ENCODE results near the gene UBE2M.
"Not testable (repeated sequence)": the region's sequence is repeated elsewhere in the genome, so short reads cannot be mapped to it uniquely, and the experiment has no call there.

UBE2M gene

GRCh38 chr19:58558066-58558622 is at the start of gene UBE2M:
Gene UBE2M (minus strand): TSS chr19:58558611. CDS start chr19:58558381, 230 bp downstream.
- H3K9me3 Mint-ChIP-seq = no peaks in the 10 kb centered on the region
- H3K27ac Mint-ChIP-seq = peak within 1 kb of the TSS; percentile 99
- H3K36me3 Mint-ChIP-seq (ENCODE audit: low read depth) = peaks cover 63% of the 10 kb centered on the region
- H3K4me1 Mint-ChIP-seq (ENCODE audit: low read depth) = peaks cover 85% of the 10 kb centered on the region
- peaks cover 30% of the 10 kb centered on the region for H3K27me3 Mint-ChIP-seq
- peak within 1 kb of the TSS; percentile 94 for H3K4me3 Mint-ChIP-seq
- intact Hi-C loops (cut with micrococcal nuclease) = loop anchor here (1.0 to 2.0 kb wide), 2 partner anchors 13 to 38 kb away; partner anchors contain the start of gene TRIM28

GRCh38 chr19:58607213-58607612 is 48.8 kb upstream of the UBE2M start:
- H3K4me1 Mint-ChIP-seq (ENCODE audit: low read depth); H3K9me3 Mint-ChIP-seq; H3K27me3 Mint-ChIP-seq; intact Hi-C loops (cut with micrococcal nuclease); H3K36me3 Mint-ChIP-seq (ENCODE audit: low read depth); H3K27ac Mint-ChIP-seq; H3K4me3 Mint-ChIP-seq: not testable (repeated sequence)

- H3K36me3 Mint-ChIP-seq (ENCODE audit: low read depth); H3K9me3 Mint-ChIP-seq; H3K4me1 Mint-ChIP-seq (ENCODE audit: low read depth); H3K4me3 Mint-ChIP-seq; H3K27me3 Mint-ChIP-seq; H3K27ac Mint-ChIP-seq; intact Hi-C loops (cut with micrococcal nuclease): not testable (repeated sequence)
These were observed 48.0 kb upstream of the UBE2M start for GRCh38 chr19:58606251-58606896.

- intact Hi-C loops (cut with micrococcal nuclease) = no loop called here
These were observed 27.8 kb upstream of the UBE2M start for GRCh38 chr19:58586133-58586765.

GRCh38 chr19:58585442-58586132 is 27.2 kb upstream of the UBE2M start:
- Mint-ChIP-seq H3K4me1 (ENCODE audit: low read depth) (peaks cover 10% of the 10 kb centered on the region), H3K27me3 (no peaks in the 10 kb centered on the region), H3K9me3 (no peaks in the 10 kb centered on the region), H3K27ac (no peak overlapping the region), H3K4me3 (no peak overlapping the region), H3K36me3 (ENCODE audit: low read depth) (peaks cover 45% of the 10 kb centered on the region)
- intact Hi-C loops (cut with micrococcal nuclease) = no loop called here

More at GRCh38 chr19:58586133-58586765, 27.8 kb upstream of the UBE2M start:
- no peaks in the 10 kb centered on the region for H3K9me3 Mint-ChIP-seq
- H3K4me1 Mint-ChIP-seq (ENCODE audit: low read depth) = peaks cover 3% of the 10 kb centered on the region
- no peak overlapping the region for H3K27ac Mint-ChIP-seq
- peaks cover 42% of the 10 kb centered on the region for H3K36me3 Mint-ChIP-seq (ENCODE audit: low read depth)
- no peak overlapping the region for H3K4me3 Mint-ChIP-seq
- no peaks in the 10 kb centered on the region for H3K27me3 Mint-ChIP-seq

- Mint-ChIP-seq H3K4me1 (ENCODE audit: low read depth) (peaks cover 14% of the 10 kb centered on the region), H3K9me3 (no peaks in the 10 kb centered on the region), H3K27me3 (no peaks in the 10 kb centered on the region), H3K4me3 (no peak overlapping the region), H3K36me3 (ENCODE audit: low read depth) (peaks cover 45% of the 10 kb centered on the region), H3K27ac (no peak overlapping the region)
- intact Hi-C loops (cut with micrococcal nuclease) = no loop called here
These were observed 26.4 kb upstream of the UBE2M start for GRCh38 chr19:58584498-58585441.

- H3K27me3 Mint-ChIP-seq = no peaks in the 10 kb centered on the region
- peaks cover 32% of the 10 kb centered on the region for H3K4me1 Mint-ChIP-seq (ENCODE audit: low read depth)
- no peak overlapping the region for H3K4me3 Mint-ChIP-seq
- H3K9me3 Mint-ChIP-seq = no peaks in the 10 kb centered on the region
- H3K27ac Mint-ChIP-seq = no peak overlapping the region
- intact Hi-C loops (cut with micrococcal nuclease) = no loop called here
- H3K36me3 Mint-ChIP-seq (ENCODE audit: low read depth) = peaks cover 59% of the 10 kb centered on the region
These were observed 24.6 kb upstream of the UBE2M start for GRCh38 chr19:58582985-58583384.

- Mint-ChIP-seq H3K4me1 (ENCODE audit: low read depth) (peaks cover 39% of the 10 kb centered on the region), H3K9me3 (no peaks in the 10 kb centered on the region), H3K27ac (peak overlapping the region; percentile 75), H3K4me3 (no peak overlapping the region), H3K27me3 (no peaks in the 10 kb centered on the region), H3K36me3 (ENCODE audit: low read depth) (peaks cover 70% of the 10 kb centered on the region)
- intact Hi-C loops (cut with micrococcal nuclease) = no loop called here
These were observed 23.1 kb upstream of the UBE2M start for GRCh38 chr19:58581227-58582141.

GRCh38 chr19:58579473-58580142 is 21.2 kb upstream of the UBE2M start:
- no peaks in the 10 kb centered on the region for H3K27me3 Mint-ChIP-seq
- H3K4me3 Mint-ChIP-seq = no peak overlapping the region
- intact Hi-C loops (cut with micrococcal nuclease) = no loop called here
- peaks cover 56% of the 10 kb centered on the region for H3K36me3 Mint-ChIP-seq (ENCODE audit: low read depth)
- no peaks in the 10 kb centered on the region for H3K9me3 Mint-ChIP-seq
- H3K27ac Mint-ChIP-seq = no peak overlapping the region
- H3K4me1 Mint-ChIP-seq (ENCODE audit: low read depth) = peaks cover 44% of the 10 kb centered on the region

- intact Hi-C loops (cut with micrococcal nuclease) = no loop called here
- Mint-ChIP-seq H3K9me3 (no peaks in the 10 kb centered on the region), H3K4me3 (no peak overlapping the region), H3K4me1 (ENCODE audit: low read depth) (peaks cover 53% of the 10 kb centered on the region), H3K27ac (peak overlapping the region; percentile 20), H3K27me3 (no peaks in the 10 kb centered on the region), H3K36me3 (ENCODE audit: low read depth) (peaks cover 52% of the 10 kb centered on the region)
These were observed 19.9 kb upstream of the UBE2M start for GRCh38 chr19:58578012-58578925.

- H3K27me3 Mint-ChIP-seq; intact Hi-C loops (cut with micrococcal nuclease); H3K4me3 Mint-ChIP-seq; H3K9me3 Mint-ChIP-seq: not testable (repeated sequence)
- Mint-ChIP-seq H3K36me3 (ENCODE audit: low read depth) (peaks cover 52% of the 10 kb centered on the region), H3K27ac (peak overlapping the region; percentile 20), H3K4me1 (ENCODE audit: low read depth) (peaks cover 53% of the 10 kb centered on the region)
These were observed 19.2 kb upstream of the UBE2M start for GRCh38 chr19:58577581-58577980.

Measured in dendritic cell treated with granulocyte-macrophage colony-stimulating factor and Interleukin-4, amounts not matched to agents 40 ng/mL and 50 ng/mL, for 4 days (primary cell).